Natural killer cell (primary cell): ENCODE measurements around the gene CAMK2N1. TPM values are rescaled to one million over a fixed set of nuclear protein-coding genes. Genes with fewer than 3 reads are reported as not detected.

Experiments used
- ATAC-seq, 3 donors: fragments of 150-1000 bp in 2 of 3; fragments of 200-7000 bp in 1 of 3; cut with Tn5 transposase; 1 replicate in 1 of 3; 2 replicates in 2 of 3; pipeline ENCODE4 v1.10.0; 2021; ENCODE audit warnings: mild to moderate bottlenecking in 2 of 3, moderate library complexity in 2 of 3
- DNase-seq, 2 donors: peaks; one replicate each; pipeline versions ENCODE4 v3.0.0 to v3.0.0-alpha.2; 2013 to 2021; ENCODE audit warnings: mixed read lengths in 1 of 2
- H3K27ac ChIP-seq: one replicate; pipeline ENCODE4 v1.5.1; 2013; ENCODE audit warnings: mild to moderate bottlenecking, low read length
- H3K27me3 ChIP-seq: one replicate; pipeline ENCODE4 v1.6.1; 2013; ENCODE audit warnings: low read length; ENCODE audit not compliant: control insufficient read depth, insufficient read depth
- H3K36me3 ChIP-seq: one replicate; pipeline ENCODE4 v1.6.1; 2013; ENCODE audit warnings: low read length; ENCODE audit not compliant: control insufficient read depth, insufficient read depth
- H3K4me1 ChIP-seq: one replicate; pipeline ENCODE4 v1.6.1; 2013; ENCODE audit warnings: low read length; ENCODE audit not compliant: control insufficient read depth, insufficient read depth
- H3K4me3 ChIP-seq: one replicate; pipeline ENCODE4 v1.5.1; 2013; ENCODE audit warnings: low read length
- H3K9me3 ChIP-seq: one replicate; pipeline ENCODE4 v1.6.1; 2013; ENCODE audit warnings: low read length; ENCODE audit not compliant: control insufficient read depth, insufficient read depth
- H3K27ac Mint-ChIP-seq, 2 donors: one replicate each; pipeline ENCODE4 v1.8.0; 2022; ENCODE audit warnings: mild to moderate bottlenecking in 2 of 2, mixed read lengths in 2 of 2, moderate library complexity in 1 of 2
- H3K27me3 Mint-ChIP-seq, 2 donors: one replicate each; pipeline ENCODE4 v1.8.0; 2022; ENCODE audit warnings: low read depth in 2 of 2, mixed read lengths in 2 of 2
- H3K36me3 Mint-ChIP-seq: one replicate; pipeline ENCODE4 v1.8.0; 2022; ENCODE audit warnings: mixed read lengths
- H3K4me1 Mint-ChIP-seq, 2 donors: one replicate each; pipeline ENCODE4 v1.8.0; 2022; ENCODE audit warnings: mixed read lengths in 2 of 2
- H3K4me3 Mint-ChIP-seq: one replicate; pipeline ENCODE4 v1.8.0; 2022; ENCODE audit warnings: mild to moderate bottlenecking, moderate library complexity, mixed read lengths
- H3K9me3 Mint-ChIP-seq, 2 donors: one replicate each; pipeline ENCODE4 v1.8.0; 2022; ENCODE audit warnings: mixed read lengths in 2 of 2
- CTCF ChIP-seq: fragments of 200-600 bp; IDR thresholded peaks from one replicate; pipeline ENCODE4 v1.8.0; 2022; ENCODE audit warnings: antibody characterized with exemption
- WGBS: methylation state at CpG from one replicate; pipeline ENCODE4 v1.1.7; 2013; ENCODE audit warnings: missing lambda C conversion rate; ENCODE audit not compliant: insufficient coverage; 5-methylcytosine and 5-hydroxymethylcytosine counted together
- intact Hi-C: fragments of 100-400 bp; cut with micrococcal nuclease; formaldehyde crosslinking; loops from one replicate; pipeline ENCODE4 v1.14.2; 2022
- total RNA-seq, 4 donors: library from RNA; stranded (reverse); fragments of 120-200 nt in 1 of 4; gene quantifications; one replicate each; pipeline versions ENCODE4 v1.2.3 to v1.2.4, GENCODE V29; 2013 to 2022

The CAMK2N1 gene
- total RNA-seq, 3 donors from 2014 or later (not counting 1 experiment from before 2014, with no cell fraction given), result 1.6 to 2.6 (median 1.6) TPM

- Mint-ChIP-seq H3K4me3 (no peak overlapping the region), H3K27ac (no peak overlapping the region), H3K4me1 (no peaks in the 10 kb centered on the region), H3K27me3 (peaks cover 16 to 28% of the 10 kb centered on the region in 2 donors), H3K9me3 (no peaks in the 10 kb centered on the region), H3K36me3 (no peaks in the 10 kb centered on the region)
- Histone ChIP-seq H3K36me3 (no peaks in the 10 kb centered on the region), H3K27me3 (no peaks in the 10 kb centered on the region), H3K4me1 (no peaks in the 10 kb centered on the region), H3K27ac (no peak overlapping the region), H3K9me3 (no peaks in the 10 kb centered on the region), H3K4me3 (no peak overlapping the region)
- intact Hi-C loops, result no loop called here
- DNase-seq, result no peak
- no peak for TF ChIP-seq CTCF
- no peak for ATAC-seq
- whole genome bisulfite sequencing, result 39% methylated on average over 9 of the region's 9 CpGs
Measured at GRCh38 chr1:20448671-20449071, 37.3 kb downstream of the CAMK2N1 start.

DNA sequence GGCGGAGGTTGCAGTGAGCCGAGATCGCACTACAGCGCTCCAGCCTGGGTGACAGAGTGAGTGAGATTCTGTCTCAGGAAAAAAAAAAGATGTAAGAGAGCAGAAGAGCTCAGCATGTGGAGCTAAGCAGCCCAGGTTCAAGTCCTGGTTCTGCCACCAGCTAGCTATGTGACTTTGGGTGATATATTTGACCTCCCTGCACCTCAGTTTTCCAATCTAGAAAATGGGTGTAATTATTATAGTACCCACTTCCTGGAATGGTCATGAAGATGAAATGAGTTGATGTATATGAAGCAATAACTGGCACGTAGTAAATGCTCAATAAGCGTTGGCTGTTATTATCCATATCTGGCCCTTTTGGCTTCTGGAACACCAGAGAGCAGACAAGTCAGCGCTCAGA lies 38.2 kb downstream of the CAMK2N1 start:
- no peak for ATAC-seq
- DNase-seq, result no peak
- intact Hi-C loops, result no loop called here
- Histone ChIP-seq H3K27me3 (no peaks in the 10 kb centered on the region), H3K36me3 (no peaks in the 10 kb centered on the region), H3K27ac (no peak overlapping the region), H3K4me3 (no peak overlapping the region), H3K4me1 (no peaks in the 10 kb centered on the region), H3K9me3 (no peaks in the 10 kb centered on the region)
- Mint-ChIP-seq H3K27ac (no peak overlapping the region), H3K9me3 (no peaks in the 10 kb centered on the region), H3K4me1 (no peaks in the 10 kb centered on the region), H3K36me3 (no peaks in the 10 kb centered on the region), H3K27me3 (peaks cover 16 to 28% of the 10 kb centered on the region in 2 donors), H3K4me3 (no peak overlapping the region)
- no peak for TF ChIP-seq CTCF
- WGBS, result 95% methylated on average over 7 of the region's 7 CpGs

DNA sequence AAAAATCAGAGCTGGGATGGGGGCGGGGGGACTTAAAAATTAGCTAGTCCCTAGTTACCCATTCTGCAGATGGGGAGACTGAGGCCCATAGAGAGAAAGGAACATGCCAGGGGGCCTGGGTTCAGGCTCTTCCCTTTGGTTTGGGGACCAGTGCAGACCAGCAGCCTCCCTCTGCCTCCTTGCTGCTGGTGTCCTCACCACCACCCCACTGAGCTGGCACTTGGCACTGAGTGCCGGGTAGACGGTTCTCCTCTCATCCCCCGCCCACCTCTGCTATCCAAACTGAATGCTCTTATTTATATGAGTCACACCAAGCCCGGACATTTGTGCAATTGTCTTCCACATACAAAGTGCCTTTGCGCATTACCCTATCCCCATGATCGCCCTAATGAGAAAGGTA lies 39.2 kb downstream of the CAMK2N1 start:
- DNase-seq (no peak), ATAC-seq (no peak)
- H3K4me1 ChIP-seq, result no peaks in the 10 kb centered on the region
- Mint-ChIP-seq H3K27ac (no peak overlapping the region), H3K9me3 (no peaks in the 10 kb centered on the region), H3K27me3 (peaks cover 16 to 28% of the 10 kb centered on the region in 2 donors), H3K4me3 (no peak overlapping the region), H3K36me3 (no peaks in the 10 kb centered on the region), H3K4me1 (no peaks in the 10 kb centered on the region)
- H3K27me3 ChIP-seq, result no peaks in the 10 kb centered on the region
- H3K27ac ChIP-seq, result no peak overlapping the region
- no peak overlapping the region for H3K4me3 ChIP-seq
- no peaks in the 10 kb centered on the region for H3K9me3 ChIP-seq
- intact Hi-C loops, result no loop called here
- no peak for TF ChIP-seq CTCF
- H3K36me3 ChIP-seq, result no peaks in the 10 kb centered on the region
- 94% methylated on average over 7 of the region's 7 CpGs for WGBS

GRCh38 chr1:20445956-20446355 lies 40.1 kb downstream of the CAMK2N1 start:
- TF ChIP-seq CTCF, result no peak
- Mint-ChIP-seq H3K27me3 (peaks cover 16 to 28% of the 10 kb centered on the region in 2 donors), H3K4me1 (no peaks in the 10 kb centered on the region), H3K4me3 (no peak overlapping the region), H3K36me3 (no peaks in the 10 kb centered on the region), H3K9me3 (no peaks in the 10 kb centered on the region), H3K27ac (no peak overlapping the region)
- no peaks in the 10 kb centered on the region for H3K36me3 ChIP-seq
- no peaks in the 10 kb centered on the region for H3K9me3 ChIP-seq
- DNase-seq (no peak), ATAC-seq (no peak)
- 68% methylated on average over 5 of the region's 6 CpGs for WGBS
- no peak overlapping the region for H3K4me3 ChIP-seq
- no peaks in the 10 kb centered on the region for H3K27me3 ChIP-seq
- no peaks in the 10 kb centered on the region for H3K4me1 ChIP-seq
- intact Hi-C loops, result no loop called here
- H3K27ac ChIP-seq, result no peak overlapping the region
